GM19397 (cell line): ENCODE data around the gene GAS2L3.

Experiments
- ATAC-seq: cut with Tn5 transposase; IDR thresholded peaks from one replicate; pipeline ENCODE4 v1.9.1; 2021; ENCODE audit warnings: mild to moderate bottlenecking, moderate library complexity; ENCODE audit not compliant: unreplicated experiment

Gene GAS2L3

GRCh38 chr12:100656856-100657255 lies 83.4 kb downstream of the GAS2L3 start:
- no peak for ATAC-seq

- ATAC-seq = no peak
Measured at GRCh38 chr12:100661300-100661951, 87.9 kb downstream of the GAS2L3 start.

GRCh38 chr12:100666588-100666987 lies 93.1 kb downstream of the GAS2L3 start:
- ATAC-seq = no peak

GRCh38 chr12:100668945-100669536 lies 95.6 kb downstream of the GAS2L3 start:
- peak; percentile 80 for ATAC-seq

- no peak for ATAC-seq
Measured at GRCh38 chr12:100669922-100670321, 96.4 kb downstream of the GAS2L3 start.

GRCh38 chr12:100671396-100672074 lies 98.1 kb downstream of the GAS2L3 start:
- no peak for ATAC-seq

GRCh38 chr12:100672075-100672592 lies 98.7 kb downstream of the GAS2L3 start:
- peak; percentile 57 for ATAC-seq

- no peak for ATAC-seq
Measured at GRCh38 chr12:100674036-100674888, 100.8 kb downstream of the GAS2L3 start.
